PC-9 (cell line): Measurements from ENCODE around the gene NAA38. TPM values are rescaled to one million over a fixed set of nuclear protein-coding genes. Genes with fewer than 3 reads are reported as not detected.

ENCODE experiments used
- BruUV-seq: library from RNA; stranded (reverse); fragments of 400-500 nt; replicated peaks from 2 replicates; lab custom pipeline; 2021; lab: Mats Ljungman, UMichigan
- CTCF ChIA-PET: fragments of 300-600 bp; sonication (Branson Sonifier 250); formaldehyde crosslinking; loops from one replicate; lab custom pipeline; 2022; ENCODE audit warnings: antibody characterized with exemption; lab: Charles Lee
- POLR2A ChIA-PET: fragments of 300-600 bp; sonication (Branson Sonifier 250); formaldehyde crosslinking; loops from one replicate; lab custom pipeline; 2022; ENCODE audit warnings: antibody characterized with exemption; ENCODE audit not compliant: unreplicated experiment; lab: Charles Lee
- DNase-seq, 2 experiments: peaks; one replicate each; pipeline versions ENCODE4 v3.0.0 to v3.0.0-alpha.2; 2015 to 2022; ENCODE audit warnings: mixed read lengths in 1 of 2
- H2AFZ ChIP-seq: fragments of 200-600 bp; sonication (generic); 2 replicates; pipeline ENCODE4 v1.8.1; 2017; ENCODE audit warnings: antibody characterized with exemption
- H3F3A ChIP-seq: fragments of 200-600 bp; sonication (generic); 2 replicates; pipeline ENCODE4 v1.8.1; 2017; ENCODE audit warnings: antibody characterized with exemption, mild to moderate bottlenecking, low read depth; ENCODE audit not compliant: insufficient read depth
- H3K27ac ChIP-seq: fragments of 200-600 bp; sonication (generic); 2 replicates; pipeline ENCODE4 v1.6.1; 2016; ENCODE audit warnings: mixed run types
- H3K27me3 ChIP-seq: fragments of 200-600 bp; sonication (generic); 2 replicates; pipeline ENCODE4 v1.6.1; 2016; ENCODE audit warnings: low read depth, mixed run types; ENCODE audit not compliant: insufficient read depth
- H3K36me3 ChIP-seq: fragments of 200-600 bp; sonication (generic); 2 replicates; pipeline ENCODE4 v1.6.1; 2016; ENCODE audit warnings: low read depth, mixed run types
- H3K4me1 ChIP-seq: fragments of 200-600 bp; sonication (generic); replicated peaks from 2 replicates; pipeline ENCODE4 v1.6.1; 2016; ENCODE audit warnings: mixed run types; ENCODE audit not compliant: insufficient read depth
- H3K4me2 ChIP-seq: fragments of 200-600 bp; sonication (generic); 2 replicates; pipeline ENCODE4 v1.6.1; 2017; ENCODE audit warnings: mixed run types
- H3K4me3 ChIP-seq: fragments of 200-600 bp; sonication (generic); 2 replicates; pipeline ENCODE4 v1.6.1; 2016; ENCODE audit warnings: mixed run types
- H3K79me2 ChIP-seq: fragments of 200-600 bp; sonication (generic); 2 replicates; pipeline ENCODE4 v1.6.1; 2017; ENCODE audit warnings: low read depth, mixed run types
- H3K9me2 ChIP-seq: fragments of 200-600 bp; sonication (generic); 2 replicates; pipeline ENCODE4 v1.8.1; 2017; ENCODE audit warnings: mild to moderate bottlenecking; ENCODE audit not compliant: insufficient read depth
- H3K9me3 ChIP-seq: fragments of 200-600 bp; sonication (generic); 2 replicates; pipeline ENCODE4 v1.8.1; 2016; ENCODE audit warnings: low read depth; ENCODE audit not compliant: insufficient read depth
- H4K20me1 ChIP-seq: fragments of 200-600 bp; sonication (generic); 2 replicates; pipeline ENCODE4 v1.8.1; 2017; ENCODE audit not compliant: insufficient read depth
- EZH2 ChIP-seq: fragments of 200-600 bp; sonication (generic); IDR thresholded peaks from 2 replicates; pipeline ENCODE4 v1.8.0; 2017; ENCODE audit warnings: antibody characterized with exemption, low read depth
- intact Hi-C: fragments of 100-400 bp; cut with micrococcal nuclease; formaldehyde crosslinking; loops from one replicate; pipeline ENCODE4 v1.10.0; 2022; ENCODE audit not compliant: unreplicated experiment
- total RNA-seq: library from RNA; stranded (reverse); gene quantifications from 2 replicates; pipeline ENCODE4 v1.2.3, GENCODE V29; 2021
- TF ChIP-seq, protein P1 (sequence below): fragments of 200-600 bp; sonication (generic); conservative IDR thresholded peaks from 2 replicates; pipeline ENCODE4 v1.6.1; 2017; ENCODE audit warnings: mixed run types, antibody characterized with exemption, mild to moderate bottlenecking, moderate library complexity

Gene NAA38
- total RNA-seq, 1 experiment from 2014 or later, result 159 TPM

DNA sequence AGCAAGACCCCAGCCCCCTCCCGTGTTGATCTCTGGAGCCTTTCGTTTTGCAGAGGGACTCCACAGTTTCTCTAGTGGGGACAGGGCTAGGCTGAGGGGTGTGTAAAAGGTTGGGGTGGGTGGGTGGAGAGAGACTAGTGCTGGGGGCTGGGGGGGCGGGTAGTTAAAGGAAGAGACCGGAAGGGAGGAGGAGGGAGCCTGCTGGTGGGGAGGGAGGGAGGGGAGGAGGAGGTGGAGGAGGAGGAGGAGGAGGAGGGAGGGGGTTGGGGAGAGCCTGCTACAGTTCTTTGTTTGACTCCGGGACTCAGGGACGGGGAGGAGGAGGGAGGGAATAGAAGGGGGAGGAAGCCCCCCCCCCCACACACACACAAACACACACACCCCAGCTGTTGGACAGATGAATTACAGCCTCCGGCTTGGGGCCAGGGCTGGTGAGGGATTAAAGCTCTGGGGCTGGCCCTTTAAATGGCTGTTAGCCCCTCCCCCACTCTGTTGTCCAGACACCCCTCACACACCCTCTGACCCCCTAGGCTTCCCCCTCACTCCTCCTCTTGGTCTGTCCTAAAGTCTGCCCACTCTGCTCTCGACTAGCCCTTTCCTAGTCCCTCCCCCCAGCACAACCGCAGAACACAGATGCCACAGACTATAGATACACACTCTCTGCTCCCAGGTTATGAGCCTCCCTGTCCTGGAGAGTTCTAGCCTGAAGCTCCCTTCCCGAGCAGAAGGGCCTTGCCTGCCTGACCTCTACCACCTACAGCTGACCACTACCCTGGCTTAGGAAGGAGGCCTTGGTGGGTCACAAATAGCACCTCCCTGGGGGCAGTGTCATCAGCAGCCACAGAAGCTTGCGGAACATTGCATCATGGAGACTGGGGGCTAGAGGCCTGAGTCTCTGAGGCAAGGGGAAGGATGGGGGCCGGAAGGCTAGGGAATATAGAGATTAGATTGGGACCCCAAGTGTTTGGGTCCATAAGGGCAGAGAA lies 19.0 kb downstream of the NAA38 start:
- H3K36me3 ChIP-seq, result no peaks in the 10 kb centered on the region
- peak overlapping the region; percentile 82; the same call in 1 of the 2 replicates for H3K4me3 ChIP-seq
- H3F3A ChIP-seq, result peaks cover 42% of the 10 kb centered on the region; the same call in 1 of the 2 replicates
- H3K9me2 ChIP-seq, result no peaks in the 10 kb centered on the region
- DNase-seq, result no peak
- H3K4me1 ChIP-seq, result peaks cover 24% of the 10 kb centered on the region
- ChIA-PET POLR2A (interaction anchor here (0.6 to 0.7 kb wide), 2 partner anchors 71 to 1979 kb away, joined by 5 to 9 read pairs; no protein-coding TSS in a partner anchor), CTCF (no interaction called here)
- peaks cover 5% of the 10 kb centered on the region for H3K79me2 ChIP-seq
- no peaks in the 10 kb centered on the region for H4K20me1 ChIP-seq
- H3K4me2 ChIP-seq, result peak overlapping the region; percentile 88
- no peaks in the 10 kb centered on the region for H3K9me3 ChIP-seq
- no TSS peak for BruUV-seq
- TF ChIP-seq EZH2, result no peak
- TF ChIP-seq, protein P1, sequence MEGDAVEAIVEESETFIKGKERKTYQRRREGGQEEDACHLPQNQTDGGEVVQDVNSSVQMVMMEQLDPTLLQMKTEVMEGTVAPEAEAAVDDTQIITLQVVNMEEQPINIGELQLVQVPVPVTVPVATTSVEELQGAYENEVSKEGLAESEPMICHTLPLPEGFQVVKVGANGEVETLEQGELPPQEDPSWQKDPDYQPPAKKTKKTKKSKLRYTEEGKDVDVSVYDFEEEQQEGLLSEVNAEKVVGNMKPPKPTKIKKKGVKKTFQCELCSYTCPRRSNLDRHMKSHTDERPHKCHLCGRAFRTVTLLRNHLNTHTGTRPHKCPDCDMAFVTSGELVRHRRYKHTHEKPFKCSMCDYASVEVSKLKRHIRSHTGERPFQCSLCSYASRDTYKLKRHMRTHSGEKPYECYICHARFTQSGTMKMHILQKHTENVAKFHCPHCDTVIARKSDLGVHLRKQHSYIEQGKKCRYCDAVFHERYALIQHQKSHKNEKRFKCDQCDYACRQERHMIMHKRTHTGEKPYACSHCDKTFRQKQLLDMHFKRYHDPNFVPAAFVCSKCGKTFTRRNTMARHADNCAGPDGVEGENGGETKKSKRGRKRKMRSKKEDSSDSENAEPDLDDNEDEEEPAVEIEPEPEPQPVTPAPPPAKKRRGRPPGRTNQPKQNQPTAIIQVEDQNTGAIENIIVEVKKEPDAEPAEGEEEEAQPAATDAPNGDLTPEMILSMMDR, result no peak
- intact Hi-C loops, result loop anchor here (5.0 kb wide), 2 partner anchors 151 to 436 kb away; partner anchors contain the start of genes TMEM256, TP53 and WRAP53
- peak overlapping the region; percentile 46 for H3K27ac ChIP-seq
- no peaks in the 10 kb centered on the region for H3K27me3 ChIP-seq
- no peak overlapping the region for H2AFZ ChIP-seq

DNA sequence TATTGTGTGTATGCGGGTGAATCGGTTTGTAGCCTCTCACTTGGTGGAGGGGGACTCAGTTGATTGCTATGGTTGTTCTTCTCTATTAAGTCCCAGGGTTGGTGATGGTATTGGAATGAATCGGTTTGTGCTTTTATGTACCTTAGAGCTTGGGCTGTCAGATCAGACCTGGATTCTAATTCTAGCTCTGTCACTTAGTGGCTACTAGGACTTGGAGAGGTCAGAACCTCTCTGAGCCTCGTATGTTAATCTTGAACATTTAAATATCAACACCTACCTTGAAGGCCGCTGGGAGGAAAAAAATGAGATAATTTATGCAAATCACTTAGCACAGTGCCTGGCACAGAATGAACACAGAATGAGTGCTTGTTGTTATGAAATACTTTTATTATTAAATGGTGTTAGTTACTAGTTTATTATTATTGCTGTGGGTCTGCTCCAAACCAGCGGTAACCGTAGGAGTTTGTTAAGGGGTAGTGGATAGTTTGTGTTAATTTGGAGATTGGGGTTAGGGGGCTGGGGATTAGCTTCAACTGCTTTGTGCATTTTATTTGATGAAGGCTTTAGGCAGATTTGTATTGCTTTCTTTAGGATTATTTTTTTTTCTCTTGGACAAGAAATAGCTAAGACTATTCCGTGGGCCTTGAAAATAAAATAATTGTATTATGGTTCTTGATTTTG lies 19.8 kb downstream of the NAA38 start:
- peaks cover 36% of the 10 kb centered on the region; the same call in 1 of the 2 replicates for H3F3A ChIP-seq
- TF ChIP-seq, protein P1, result no peak
- no peak for TF ChIP-seq EZH2
- H3K9me2 ChIP-seq, result no peaks in the 10 kb centered on the region
- ChIA-PET POLR2A (interaction anchor here (0.6 to 0.7 kb wide), 2 partner anchors 70 to 1980 kb away, joined by 5 to 9 read pairs; no protein-coding TSS in a partner anchor), CTCF (interaction anchor here (0.5 to 0.8 kb wide), 2 partner anchors 13 to 257 kb away, joined by 3 read pairs; no protein-coding TSS in a partner anchor)
- DNase-seq, result no peak
- peak overlapping the region; percentile 82; the same call in 1 of the 2 replicates for H3K4me3 ChIP-seq
- H3K36me3 ChIP-seq, result no peaks in the 10 kb centered on the region
- no peaks in the 10 kb centered on the region; the same call in 1 of the 2 replicates for H3K79me2 ChIP-seq
- no peaks in the 10 kb centered on the region for H3K9me3 ChIP-seq
- intact Hi-C loops, result loop anchor here (5.0 kb wide), 2 partner anchors 150 to 435 kb away; partner anchors contain the start of genes TMEM256, TP53 and WRAP53
- BruUV-seq, result no TSS peak
- peak overlapping the region; percentile 88 for H3K4me2 ChIP-seq
- H4K20me1 ChIP-seq, result no peaks in the 10 kb centered on the region
- no peaks in the 10 kb centered on the region for H3K27me3 ChIP-seq
- no peak overlapping the region for H3K27ac ChIP-seq
- H3K4me1 ChIP-seq, result peaks cover 24% of the 10 kb centered on the region
- H2AFZ ChIP-seq, result no peak overlapping the region
